Kidney epithelial cell (primary cell): ENCODE data around the gene RAP1GAP2. TPM values are rescaled to one million over a fixed set of nuclear protein-coding genes. Genes with fewer than 3 reads are reported as not detected.
"Not testable (repeated sequence)": the region's sequence is repeated elsewhere in the genome, so short reads cannot be mapped to it uniquely, and the experiment has no call there.

Experiments used
- DNase-seq: peaks from one replicate; pipeline ENCODE4 v3.0.0-alpha.2; 2010; ENCODE audit warnings: low read depth
- H3K27me3 ChIP-seq: 2 replicates; pipeline ENCODE4 v1.6.0; 2011; ENCODE audit warnings: low read length; ENCODE audit not compliant: control insufficient read depth, insufficient read depth
- H3K36me3 ChIP-seq: 2 replicates; pipeline ENCODE4 v1.5.1; 2011; ENCODE audit warnings: low read length; ENCODE audit not compliant: control insufficient read depth, insufficient read depth
- H3K4me3 ChIP-seq: 2 replicates; pipeline ENCODE4 v1.5.1; 2011; ENCODE audit warnings: low read depth, mild to moderate bottlenecking, control low read depth, low read length
- total RNA-seq: library from RNA; depleted of rRNA; stranded (reverse); fragments of >200 nt; gene quantifications from 2 replicates; pipeline ENCODE4 v1.2.3, GENCODE V29; 2015
- TF ChIP-seq, protein P1 (sequence below): IDR thresholded peaks from 2 replicates; pipeline ENCODE4 v1.5.1; 2011; ENCODE audit warnings: mild to moderate bottlenecking, moderate library complexity, low read length, control low read depth, inconsistent platforms; ENCODE audit not compliant: insufficient read depth, poor library complexity, severe bottlenecking

The RAP1GAP2 gene
- total RNA-seq, 1 donor from 2014 or later, result 51.6 TPM

DNA sequence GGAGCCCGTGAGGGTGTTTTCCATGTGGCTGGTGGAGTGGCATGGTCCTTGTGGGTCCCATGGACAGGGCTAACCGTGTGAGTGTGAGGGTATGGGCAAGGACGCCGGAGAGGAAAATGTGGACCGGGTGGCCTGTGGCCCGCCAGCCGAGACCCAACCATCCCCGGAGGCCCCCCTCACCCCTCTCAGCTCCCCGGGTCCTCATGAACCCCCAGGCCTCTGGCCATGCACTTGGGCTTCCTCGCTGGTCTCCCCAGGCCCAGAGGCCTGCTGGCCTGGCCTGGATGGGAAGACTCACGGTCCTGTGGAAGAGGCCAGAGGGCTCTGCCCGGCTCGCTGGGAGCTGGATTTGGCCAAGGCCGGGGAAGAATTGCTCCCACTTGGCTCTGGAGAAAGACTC is 13.1 kb downstream of the RAP1GAP2 start:
- H3K4me3 ChIP-seq, result no peak overlapping the region
- peaks cover 12% of the 10 kb centered on the region for H3K27me3 ChIP-seq
- TF ChIP-seq, protein P1, sequence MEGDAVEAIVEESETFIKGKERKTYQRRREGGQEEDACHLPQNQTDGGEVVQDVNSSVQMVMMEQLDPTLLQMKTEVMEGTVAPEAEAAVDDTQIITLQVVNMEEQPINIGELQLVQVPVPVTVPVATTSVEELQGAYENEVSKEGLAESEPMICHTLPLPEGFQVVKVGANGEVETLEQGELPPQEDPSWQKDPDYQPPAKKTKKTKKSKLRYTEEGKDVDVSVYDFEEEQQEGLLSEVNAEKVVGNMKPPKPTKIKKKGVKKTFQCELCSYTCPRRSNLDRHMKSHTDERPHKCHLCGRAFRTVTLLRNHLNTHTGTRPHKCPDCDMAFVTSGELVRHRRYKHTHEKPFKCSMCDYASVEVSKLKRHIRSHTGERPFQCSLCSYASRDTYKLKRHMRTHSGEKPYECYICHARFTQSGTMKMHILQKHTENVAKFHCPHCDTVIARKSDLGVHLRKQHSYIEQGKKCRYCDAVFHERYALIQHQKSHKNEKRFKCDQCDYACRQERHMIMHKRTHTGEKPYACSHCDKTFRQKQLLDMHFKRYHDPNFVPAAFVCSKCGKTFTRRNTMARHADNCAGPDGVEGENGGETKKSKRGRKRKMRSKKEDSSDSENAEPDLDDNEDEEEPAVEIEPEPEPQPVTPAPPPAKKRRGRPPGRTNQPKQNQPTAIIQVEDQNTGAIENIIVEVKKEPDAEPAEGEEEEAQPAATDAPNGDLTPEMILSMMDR, result no peak
- no peaks in the 10 kb centered on the region for H3K36me3 ChIP-seq
- no peak for DNase-seq

DNA sequence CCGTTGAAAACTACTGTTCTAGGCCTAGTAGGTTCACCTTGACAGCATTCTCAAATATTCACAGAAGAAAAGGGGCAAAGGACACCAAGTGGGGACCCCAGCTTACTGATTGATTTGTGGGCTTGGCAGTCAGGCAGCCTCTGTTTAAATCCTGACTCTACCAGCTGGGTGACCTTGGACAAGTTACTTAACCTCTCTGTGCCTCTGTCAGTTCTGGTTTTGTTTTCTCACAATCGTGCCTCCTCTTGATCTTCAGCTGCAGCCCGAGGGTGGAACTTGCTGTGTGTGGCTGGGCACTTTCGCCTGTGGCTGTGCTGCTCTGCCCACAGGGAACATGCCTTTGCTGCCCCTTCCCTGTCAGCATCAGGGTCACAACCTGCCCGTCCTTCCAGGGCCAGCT is 17.8 kb downstream of the RAP1GAP2 start:
- Histone ChIP-seq H3K4me3 (no peak overlapping the region), H3K27me3 (peaks cover 2% of the 10 kb centered on the region), H3K36me3 (no peaks in the 10 kb centered on the region)
- TF ChIP-seq, protein P1, result no peak
- DNase-seq, result no peak

DNA sequence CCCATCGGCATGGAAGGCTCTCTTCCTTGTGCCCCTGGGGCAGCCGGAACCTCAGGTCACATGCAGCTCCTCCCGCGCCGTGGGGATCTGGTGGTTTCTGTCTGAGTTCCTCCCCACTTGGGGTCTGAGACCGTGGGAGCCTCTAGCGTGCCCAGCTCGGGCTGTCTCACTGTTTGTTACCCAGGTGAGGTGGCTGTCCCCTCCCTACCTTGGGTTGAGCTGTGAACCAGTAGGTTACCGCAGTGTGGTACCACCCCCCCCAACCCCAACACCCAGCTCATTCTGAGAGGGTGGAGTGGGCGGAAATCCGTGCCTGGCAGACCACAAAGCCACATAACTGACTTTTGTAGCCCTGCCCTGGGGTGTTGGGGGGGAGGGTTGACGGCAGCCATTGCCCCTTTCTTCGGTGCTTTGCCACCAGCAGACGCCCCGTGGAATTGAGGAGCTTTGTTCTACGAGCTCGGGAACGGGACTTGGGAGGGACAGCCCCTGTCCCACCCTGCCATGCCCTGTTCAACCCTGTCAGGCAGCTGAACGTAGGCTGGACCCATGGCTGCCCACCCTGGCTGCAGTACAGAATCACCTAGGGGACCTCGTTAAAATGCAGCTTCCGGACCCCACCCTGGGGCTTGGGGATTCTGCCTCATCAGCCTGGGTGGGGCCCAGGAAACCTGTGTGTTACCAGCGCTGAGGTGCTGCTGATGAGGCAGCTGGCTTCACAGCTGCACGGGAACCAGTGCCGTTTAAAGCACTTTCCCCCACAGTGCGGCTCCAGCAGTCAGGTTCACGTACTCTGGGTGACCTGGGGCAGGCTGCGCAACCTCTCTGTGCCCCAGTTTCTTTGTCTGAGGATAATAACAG is 18.5 kb downstream of the RAP1GAP2 start:
- no peak overlapping the region for H3K4me3 ChIP-seq
- H3K27me3 ChIP-seq, result peaks cover 2% of the 10 kb centered on the region
- no peaks in the 10 kb centered on the region for H3K36me3 ChIP-seq
- TF ChIP-seq, protein P1, result no peak
- no peak for DNase-seq

DNA sequence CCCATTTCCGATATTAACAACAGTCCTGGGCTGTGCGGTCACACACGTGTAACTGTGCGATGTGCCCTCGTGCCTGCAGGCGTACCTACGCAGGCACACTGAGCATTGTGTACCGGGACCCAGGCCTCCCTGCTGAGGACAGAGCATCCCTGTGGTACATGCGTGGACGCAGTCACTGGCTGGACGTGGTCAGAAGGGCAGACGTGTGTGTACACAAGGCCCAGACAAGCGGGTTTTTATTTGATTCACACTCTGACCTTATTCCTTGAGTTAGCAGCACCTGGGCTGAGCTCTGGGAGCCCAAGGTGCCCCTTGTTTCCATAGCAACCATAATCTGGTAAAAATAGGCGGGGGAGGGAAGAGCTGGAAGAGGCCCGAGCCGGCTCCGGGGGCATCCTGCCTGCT is 19.5 kb downstream of the RAP1GAP2 start:
- TF ChIP-seq, protein P1, result no peak
- no peak for DNase-seq
- Histone ChIP-seq H3K36me3 (no peaks in the 10 kb centered on the region), H3K27me3 (peaks cover 2% of the 10 kb centered on the region), H3K4me3 (no peak overlapping the region)

DNA sequence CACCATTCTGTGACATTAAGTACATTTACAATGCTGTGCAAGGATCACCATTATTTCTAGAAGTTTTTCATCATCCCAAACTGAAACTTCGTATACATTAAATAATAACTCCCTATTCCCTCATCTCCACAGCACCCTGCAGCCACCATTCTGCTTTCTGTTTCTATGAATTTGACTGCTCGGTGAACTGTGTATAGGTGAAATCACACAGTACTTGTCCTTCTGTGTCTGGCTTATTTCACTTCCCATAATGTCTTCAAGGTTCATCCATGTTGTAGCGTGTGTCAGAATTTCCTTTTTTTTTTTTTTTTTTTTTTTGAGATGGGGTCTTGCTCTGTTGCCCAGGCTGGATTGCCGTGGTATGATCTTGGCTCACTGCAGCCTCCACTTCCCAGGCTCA is 20.4 kb downstream of the RAP1GAP2 start:
- TF ChIP-seq, protein P1, result no peak
- Histone ChIP-seq H3K36me3 (no peaks in the 10 kb centered on the region), H3K27me3 (peaks cover 2% of the 10 kb centered on the region), H3K4me3 (no peak overlapping the region)
- no peak for DNase-seq

DNA sequence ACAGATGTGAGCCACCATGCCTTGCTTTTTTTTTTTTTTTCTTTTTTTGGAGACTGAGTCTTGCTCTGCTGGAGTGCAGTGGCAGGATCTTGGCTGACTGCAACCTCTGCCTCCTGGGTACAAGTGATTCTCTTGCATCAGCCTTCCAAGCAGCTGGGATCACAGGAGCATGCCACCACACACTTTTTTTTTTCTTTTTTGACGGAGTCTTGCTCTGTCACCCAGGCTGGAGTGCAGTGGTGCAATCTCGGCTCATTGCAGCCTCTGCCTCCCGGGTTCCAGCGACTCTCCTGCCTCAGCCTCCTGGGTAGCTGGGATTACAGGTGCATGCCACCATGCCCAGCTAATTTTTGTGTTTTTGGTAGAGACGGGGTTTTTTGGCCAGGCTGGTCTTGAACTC is 23.1 kb downstream of the RAP1GAP2 start:
- not testable (repeated sequence) for H3K27me3 ChIP-seq, DNase-seq, H3K4me3 ChIP-seq, H3K36me3 ChIP-seq
